ENCODE data around the gene RFWD3.

GRCh38 chr16:74605746-74606520 is 60.7 kb downstream of the RFWD3 start:
- TF ChIP-seq POLR2AphosphoS5 (IDR thresholded peaks at IDR 0.05; ENCODE audit: low read depth, low read length) (no peak), CTCF (IDR thresholded peaks at IDR 0.05; ENCODE audit: control extremely low read depth in 1 of 3, insufficient read depth in 1 of 3, low read depth in 1 of 3, low read length in 3 of 3) (no peak), POU5F1 (IDR thresholded peaks at IDR 0.05; ENCODE audit: low read depth, low read length) (no peak), TEAD4 (IDR thresholded peaks at IDR 0.05; ENCODE audit: low read depth, low read length) (no peak), SP1 (IDR thresholded peaks at IDR 0.05; ENCODE audit: low read depth, low read length) (no peak), EP300 (IDR thresholded peaks at IDR 0.05; ENCODE audit: borderline replicate concordance in 1 of 2, low read depth in 2 of 2, low read length in 2 of 2) (no peak), TAF1 (IDR thresholded peaks at IDR 0.05; ENCODE audit: low read depth, low read length) (no peak), HDAC2 (IDR thresholded peaks at IDR 0.05; ENCODE audit: borderline replicate concordance in 1 of 2, low read depth in 2 of 2, low read length in 2 of 2) (no peak), JUN (IDR thresholded peaks at IDR 0.05; ENCODE audit: low read depth, low read length) (no peak), SIX5 (IDR thresholded peaks at IDR 0.05; ENCODE audit: low read depth, low read length) (no peak)

All from H1 (cell line).